Neuronal stem cell (in vitro differentiated cells): Measurements from ENCODE around the gene SETD2.
A peak's percentile ranks its signal among the peaks of the same experiment; 100 is the strongest.

Experiments used
- DNase-seq: peaks from one replicate; pipeline ENCODE4 v3.0.0-alpha.2; 2013; ENCODE audit warnings: low spot score
- H2AFZ ChIP-seq: one replicate; pipeline ENCODE4 v1.6.1; 2013; ENCODE audit warnings: mild to moderate bottlenecking, low read length, inconsistent platforms
- H2AK5ac ChIP-seq: 2 replicates; pipeline ENCODE4 v1.6.1; 2013; ENCODE audit warnings: low read depth, mild to moderate bottlenecking, inconsistent platforms, low read length, moderate library complexity, mixed read lengths
- H2BK120ac ChIP-seq: 2 replicates; pipeline ENCODE4 v1.6.1; 2013; ENCODE audit warnings: low read depth, mild to moderate bottlenecking, inconsistent platforms, low read length, moderate library complexity, mixed read lengths
- H2BK12ac ChIP-seq: one replicate; pipeline ENCODE4 v1.6.1; 2013; ENCODE audit warnings: low read length, inconsistent platforms
- H2BK15ac ChIP-seq: 2 replicates; pipeline ENCODE4 v1.6.1; 2013; ENCODE audit warnings: mild to moderate bottlenecking, low read length, inconsistent platforms, mixed read lengths
- H2BK5ac ChIP-seq: one replicate; pipeline ENCODE4 v1.6.1; 2013; ENCODE audit warnings: inconsistent platforms, mild to moderate bottlenecking, low read length, moderate library complexity
- H3K14ac ChIP-seq: one replicate; pipeline ENCODE4 v1.6.1; 2013; ENCODE audit warnings: low read length, inconsistent platforms
- H3K18ac ChIP-seq: 2 replicates; pipeline ENCODE4 v1.6.1; 2013; ENCODE audit warnings: low read length, inconsistent platforms
- H3K23ac ChIP-seq: 2 replicates; pipeline ENCODE4 v1.6.1; 2013; ENCODE audit warnings: low read depth, mild to moderate bottlenecking, mixed read lengths, low read length, inconsistent platforms; ENCODE audit not compliant: poor library complexity
- H3K27ac ChIP-seq: replicated peaks from 3 replicates; pipeline ENCODE4 v1.5.1; 2013; ENCODE audit warnings: low read length, inconsistent platforms
- H3K27me3 ChIP-seq, 3 experiments: 2 replicates each; pipeline ENCODE4 v1.6.1; 2013; ENCODE audit warnings: low read length in 3 of 3, mild to moderate bottlenecking in 2 of 3, inconsistent platforms in 1 of 3, low read depth in 1 of 3, mixed read lengths in 1 of 3, moderate library complexity in 1 of 3; ENCODE audit not compliant: control insufficient read depth in 3 of 3, insufficient read depth in 3 of 3
- H3K36me3 ChIP-seq, 2 donors: replicated peaks in 1 of 2; 2 replicates each; pipeline ENCODE4 v1.6.1; 2013; ENCODE audit warnings: low read length in 2 of 2; ENCODE audit not compliant: control insufficient read depth in 2 of 2, insufficient read depth in 2 of 2
- H3K4ac ChIP-seq: 2 replicates; pipeline ENCODE4 v1.6.1; 2013; ENCODE audit warnings: inconsistent platforms, mild to moderate bottlenecking, low read length, moderate library complexity
- H3K4me1 ChIP-seq, 2 donors: 1 replicate in 1 of 2; 2 replicates in 1 of 2; pipeline ENCODE4 v1.6.1; 2013; ENCODE audit warnings: low read length in 2 of 2, low read depth in 1 of 2; ENCODE audit not compliant: control insufficient read depth in 2 of 2, insufficient read depth in 1 of 2
- H3K4me2 ChIP-seq: one replicate; pipeline ENCODE4 v1.6.1; 2013; ENCODE audit warnings: mild to moderate bottlenecking, low read length, inconsistent platforms; ENCODE audit not compliant: insufficient read depth, poor library complexity, severe bottlenecking
- H3K4me3 ChIP-seq, 2 donors: 2 replicates each; pipeline ENCODE4 v1.5.1; 2013; ENCODE audit warnings: low read length in 2 of 2, mild to moderate bottlenecking in 2 of 2, inconsistent platforms in 1 of 2, moderate library complexity in 1 of 2
- H3K79me1 ChIP-seq: one replicate; pipeline ENCODE4 v1.6.1; 2013; ENCODE audit warnings: low read depth, mild to moderate bottlenecking, inconsistent platforms, low read length, moderate library complexity
- H3K9ac ChIP-seq: one replicate; pipeline ENCODE4 v1.6.1; 2013; ENCODE audit warnings: mild to moderate bottlenecking, low read depth, low read length, inconsistent platforms; ENCODE audit not compliant: poor library complexity
- H3K9me3 ChIP-seq, 2 donors: replicated peaks in 1 of 2; 2 replicates each; pipeline versions ENCODE3 to v1.6.1; 2013; ENCODE audit warnings: low read length in 2 of 2, mild to moderate bottlenecking in 2 of 2, inconsistent platforms in 1 of 2, low read depth in 1 of 2, mixed read lengths in 1 of 2, moderate library complexity in 1 of 2; ENCODE audit not compliant: control insufficient read depth in 2 of 2, insufficient read depth in 1 of 2
- H4K8ac ChIP-seq: one replicate; pipeline ENCODE4 v1.6.1; 2013; ENCODE audit warnings: low read depth, mild to moderate bottlenecking, inconsistent platforms, low read length, moderate library complexity
- H4K91ac ChIP-seq: one replicate; pipeline ENCODE4 v1.6.1; 2013; ENCODE audit warnings: low read length, low read depth, mild to moderate bottlenecking, inconsistent platforms; ENCODE audit not compliant: poor library complexity
- WGBS, 2 donors: extraction: QIAGEN DNeasy Blood & Tissue Kit; methylation state at CpG; one replicate each; pipeline ENCODE4 v1.1.7; 2013; ENCODE audit warnings: missing lambda C conversion rate in 2 of 2, mixed read lengths in 1 of 2; ENCODE audit not compliant: insufficient read length in 2 of 2, insufficient replicate concordance in 1 of 2; ENCODE audit errors: extremely low coverage in 2 of 2; 5-methylcytosine and 5-hydroxymethylcytosine counted together

SETD2 gene

DNA sequence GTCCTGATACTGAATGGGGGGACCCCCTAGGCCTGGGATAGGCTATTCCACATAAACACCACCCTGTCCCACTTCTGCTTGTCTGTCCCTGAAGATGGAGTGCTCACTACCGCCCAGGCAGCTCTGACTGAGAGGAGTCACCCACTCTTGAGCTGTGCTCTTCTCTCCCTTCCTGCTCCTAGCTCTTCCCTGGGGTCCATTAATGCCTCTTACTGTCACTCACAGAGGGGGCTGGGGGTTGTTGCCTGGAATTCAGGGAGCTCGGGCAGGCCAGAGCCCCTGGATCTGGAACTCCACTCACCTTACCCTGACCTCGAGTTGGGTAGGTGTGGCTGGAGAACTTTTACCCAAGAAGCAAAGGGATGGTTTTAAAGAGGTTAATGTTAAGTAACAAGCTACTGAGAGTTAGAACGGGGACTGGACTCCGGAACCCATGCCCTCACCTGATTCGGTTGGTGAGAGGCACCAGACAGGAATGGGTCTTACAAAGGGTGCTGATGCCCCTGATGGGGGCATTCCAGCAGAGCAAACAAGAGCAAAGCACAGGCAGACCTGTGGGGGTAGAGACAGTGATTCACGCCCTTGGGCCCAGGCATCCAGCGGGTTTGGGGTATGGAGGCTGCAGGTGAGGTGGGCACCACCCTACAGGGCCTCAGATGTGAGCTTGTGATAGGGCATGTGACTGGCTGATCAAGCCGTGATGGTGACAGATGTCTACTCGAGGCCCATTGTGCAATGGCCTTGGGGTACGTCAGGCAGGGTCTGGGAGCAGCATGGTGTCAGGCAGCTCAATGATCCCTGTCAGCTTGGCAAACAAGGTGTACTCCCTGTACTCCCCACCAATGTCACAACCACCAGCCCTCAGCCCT lies 179.1 kb downstream of the SETD2 start:
- WGBS, 2 donors, result no CpG with 5 or more reads among the region's 11 CpGs
- no peak overlapping the region for H2BK12ac ChIP-seq

DNA sequence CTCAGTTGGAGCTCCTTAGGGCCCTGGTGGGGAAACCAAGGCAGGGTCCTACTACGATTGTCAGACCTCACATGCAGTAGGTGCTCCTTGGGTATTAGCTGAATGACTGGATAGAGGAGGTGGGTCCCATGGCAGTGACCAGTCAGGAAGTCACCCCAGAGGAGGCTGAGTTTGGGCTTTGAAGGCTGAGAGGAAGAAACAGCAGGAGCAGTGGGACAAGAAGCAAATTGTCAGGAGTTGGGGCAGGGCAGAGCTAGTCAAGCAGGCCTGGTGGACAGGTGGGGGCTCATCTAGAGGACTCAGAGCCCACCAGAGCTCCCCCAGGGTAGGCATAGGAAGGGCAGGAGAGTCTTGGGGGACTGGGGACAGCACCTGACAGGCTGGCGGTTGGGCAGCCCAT lies 181.4 kb downstream of the SETD2 start:
- no peak overlapping the region for H2BK12ac ChIP-seq
- H3K79me1 ChIP-seq, result no peaks in the 10 kb centered on the region
- no peak overlapping the region for H3K9ac ChIP-seq
- no peak overlapping the region for H3K27ac ChIP-seq
- no peak overlapping the region for H3K4me3 ChIP-seq
- H2AK5ac ChIP-seq, result no peak overlapping the region
- no peak overlapping the region for H3K4me2 ChIP-seq
- H3K4ac ChIP-seq, result no peak overlapping the region
- H4K91ac ChIP-seq, result no peak overlapping the region
- no peaks in the 10 kb centered on the region for H3K36me3 ChIP-seq
- H2BK15ac ChIP-seq, result no peak overlapping the region
- H4K8ac ChIP-seq, result no peak overlapping the region
- no peak overlapping the region for H2BK5ac ChIP-seq
- whole genome bisulfite sequencing, 2 donors, result no CpG with 5 or more reads among the region's 2 CpGs
- DNase-seq, result no peak
- H3K9me3 ChIP-seq, result no peaks in the 10 kb centered on the region
- peaks cover 0 to 6% (median 4%) of the 10 kb centered on the region in 3 experiments for H3K27me3 ChIP-seq
- no peak overlapping the region for H3K18ac ChIP-seq
- peaks cover 7 to 11% of the 10 kb centered on the region in 2 donors for H3K4me1 ChIP-seq
- no peak overlapping the region for H3K14ac ChIP-seq
- H2BK120ac ChIP-seq, result no peak overlapping the region
- H2AFZ ChIP-seq, result no peak overlapping the region
- H3K23ac ChIP-seq, result no peak overlapping the region

More for the DNA sequence above, 179.1 kb downstream of the SETD2 start:
- no peak overlapping the region for H2BK5ac ChIP-seq
- H2BK120ac ChIP-seq, result no peak overlapping the region
- peak overlapping the region; percentile 68 for H3K9ac ChIP-seq
- H4K8ac ChIP-seq, result no peak overlapping the region
- H3K4me2 ChIP-seq, result no peak overlapping the region
- no peak overlapping the region for H4K91ac ChIP-seq
- H3K4me3 ChIP-seq, result no peak overlapping the region
- H3K27ac ChIP-seq, result no peak overlapping the region
- no peak overlapping the region for H3K18ac ChIP-seq
- peaks cover 0 to 6% (median 4%) of the 10 kb centered on the region in 3 experiments for H3K27me3 ChIP-seq
- H2AFZ ChIP-seq, result no peak overlapping the region
- DNase-seq, result no peak
- H3K23ac ChIP-seq, result peak overlapping the region; percentile 85
- peak overlapping the region; percentile 67 for H2BK15ac ChIP-seq
- peaks cover 0 to 2% of the 10 kb centered on the region in 2 donors for H3K36me3 ChIP-seq
- H3K4me1 ChIP-seq, result peaks cover 9 to 10% of the 10 kb centered on the region in 2 donors
- peaks cover 2% of the 10 kb centered on the region for H3K79me1 ChIP-seq
- H3K9me3 ChIP-seq, result no peaks in the 10 kb centered on the region
- peak overlapping the region; percentile 35 for H2AK5ac ChIP-seq
- H3K4ac ChIP-seq, result no peak overlapping the region
- peak overlapping the region; percentile 67 for H3K14ac ChIP-seq

DNA sequence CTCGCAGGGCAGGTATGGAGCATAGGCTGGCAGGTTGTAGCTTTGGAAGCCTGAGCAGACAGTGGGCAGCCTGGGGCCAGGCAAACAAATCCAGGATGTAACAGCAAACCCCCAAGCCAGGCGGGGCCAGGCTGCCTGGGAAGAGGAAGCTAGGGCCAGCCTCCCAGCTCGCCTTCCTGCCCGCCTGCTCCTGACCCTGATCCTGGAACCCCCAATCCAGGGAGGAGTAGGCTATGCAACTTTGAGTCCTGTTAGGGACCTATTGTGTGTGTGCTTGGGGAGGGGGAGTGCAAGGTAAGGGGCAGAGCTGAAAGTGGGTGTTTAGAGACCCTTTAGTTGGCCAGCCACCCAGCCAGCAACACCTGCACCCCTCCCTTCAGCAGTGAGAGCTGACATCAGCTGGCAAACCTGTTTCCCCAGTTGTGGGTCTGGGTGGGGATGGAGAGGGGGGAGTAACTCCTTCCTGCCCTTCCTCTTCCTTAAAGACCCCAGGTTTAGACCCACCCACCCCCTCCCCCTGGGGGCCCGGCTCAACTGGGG lies 181.9 kb downstream of the SETD2 start:
- Histone ChIP-seq H2BK120ac (no peak overlapping the region), H3K9me3 (no peaks in the 10 kb centered on the region), H2BK12ac (no peak overlapping the region), H2BK5ac (peak overlapping the region; percentile 30), H3K4me3 (no peak overlapping the region), H3K4me1 (peaks cover 7 to 11% of the 10 kb centered on the region in 2 donors), H3K18ac (no peak overlapping the region), H2AK5ac (no peak overlapping the region), H3K14ac (no peak overlapping the region), H3K36me3 (no peaks in the 10 kb centered on the region), H3K4ac (no peak overlapping the region), H3K23ac (no peak overlapping the region), H4K8ac (no peak overlapping the region), H3K4me2 (no peak overlapping the region), H3K79me1 (no peaks in the 10 kb centered on the region), H2BK15ac (no peak overlapping the region), H3K9ac (no peak overlapping the region), H3K27me3 (peaks cover 0 to 6% (median 4%) of the 10 kb centered on the region in 3 experiments), H3K27ac (no peak overlapping the region), H4K91ac (no peak overlapping the region), H2AFZ (peak overlapping the region; percentile 14)
- WGBS, 2 donors, result no CpG with 5 or more reads among the region's 5 CpGs
- no peak for DNase-seq

DNA sequence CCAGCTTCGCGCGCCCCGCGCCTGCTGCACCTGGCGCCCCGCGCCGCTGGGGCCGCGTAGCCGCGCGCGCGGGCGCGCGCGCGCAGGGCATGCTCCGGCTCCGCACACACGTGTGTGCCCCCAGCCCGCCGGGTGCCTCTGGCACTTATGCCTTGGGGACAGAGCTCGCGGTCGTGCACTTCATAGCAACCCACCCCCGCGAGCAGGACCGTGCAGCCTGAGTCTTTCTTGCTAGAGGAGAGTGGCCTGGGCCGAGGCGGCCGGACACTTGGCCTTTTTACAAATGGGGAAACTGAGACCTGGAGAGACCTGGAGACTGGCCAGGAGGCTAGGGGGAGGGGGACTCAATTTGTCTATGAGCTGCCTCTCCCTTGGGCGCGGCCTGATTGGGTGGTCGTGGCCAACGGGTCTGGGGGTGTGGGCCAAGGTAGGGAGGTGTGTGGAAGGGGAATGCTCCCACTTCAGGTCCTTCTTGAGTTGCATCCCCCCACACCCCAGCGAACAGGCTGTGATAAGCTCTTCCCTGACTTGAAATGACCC lies 183.9 kb downstream of the SETD2 start:
- WGBS, 2 donors, result no CpG with 5 or more reads among the region's 40 CpGs
- H2AFZ ChIP-seq, result peak overlapping the region; percentile 91
- H3K9me3 ChIP-seq, result no peaks in the 10 kb centered on the region
- H3K9ac ChIP-seq, result peak overlapping the region; percentile 86
- H3K4ac ChIP-seq, result no peak overlapping the region
- peak overlapping the region; percentile 95 for H3K4me2 ChIP-seq
- no peak overlapping the region for H2BK120ac ChIP-seq
- no peak overlapping the region for H3K14ac ChIP-seq
- H4K91ac ChIP-seq, result peak overlapping the region; percentile 90
- H3K18ac ChIP-seq, result peak overlapping the region; percentile 92
- no peaks in the 10 kb centered on the region for H3K36me3 ChIP-seq
- no peak for DNase-seq
- H2BK15ac ChIP-seq, result no peak overlapping the region
- peak overlapping the region; percentile 75 for H2BK12ac ChIP-seq
- peak overlapping the region; percentile 97 for H3K23ac ChIP-seq
- peak overlapping the region; percentile 52 to 94 for H3K4me3 ChIP-seq
- peaks cover 6% of the 10 kb centered on the region for H3K79me1 ChIP-seq
- H3K27me3 ChIP-seq, result peaks cover 0 to 6% (median 4%) of the 10 kb centered on the region in 3 experiments
- H3K27ac ChIP-seq, result no peak overlapping the region
- peak overlapping the region; percentile 10 for H2BK5ac ChIP-seq
- peak overlapping the region; percentile 85 for H2AK5ac ChIP-seq
- no peak overlapping the region for H4K8ac ChIP-seq
- H3K4me1 ChIP-seq, result peaks cover 7 to 11% of the 10 kb centered on the region in 2 donors
